Neuron (in vitro differentiated cells): ENCODE measurements around the gene DPP10.

Experiments used
- H2AFZ ChIP-seq: one replicate; pipeline ENCODE4 v1.6.1; 2013; ENCODE audit warnings: low read depth, mild to moderate bottlenecking, inconsistent platforms, low read length, moderate library complexity
- H3K27me3 ChIP-seq: one replicate; pipeline ENCODE4 v1.6.1; 2013; ENCODE audit warnings: low read length; ENCODE audit not compliant: insufficient read depth
- H3K36me3 ChIP-seq: one replicate; pipeline ENCODE4 v1.6.1; 2013; ENCODE audit warnings: low read length; ENCODE audit not compliant: insufficient read depth
- H3K4me1 ChIP-seq: one replicate; pipeline ENCODE4 v1.6.1; 2013; ENCODE audit warnings: low read length; ENCODE audit not compliant: insufficient read depth
- H3K4me3 ChIP-seq: 2 replicates; pipeline ENCODE4 v1.5.1; 2013; ENCODE audit warnings: mild to moderate bottlenecking, low read length, moderate library complexity
- H3K9me3 ChIP-seq: one replicate; pipeline ENCODE4 v1.6.1; 2013; ENCODE audit warnings: low read length

The DPP10 gene

GRCh38 chr2:114526841-114527240 is 84.4 kb downstream of the DPP10 start:
- no peaks in the 10 kb centered on the region for H3K9me3 ChIP-seq
- no peak overlapping the region for H3K4me3 ChIP-seq
- no peak overlapping the region for H2AFZ ChIP-seq
- H3K27me3 ChIP-seq, result peaks cover 2% of the 10 kb centered on the region
- no peaks in the 10 kb centered on the region for H3K36me3 ChIP-seq
- no peaks in the 10 kb centered on the region for H3K4me1 ChIP-seq

- H2AFZ ChIP-seq, result no peak overlapping the region
- no peaks in the 10 kb centered on the region for H3K4me1 ChIP-seq
- H3K4me3 ChIP-seq, result no peak overlapping the region
- peaks cover 2% of the 10 kb centered on the region for H3K27me3 ChIP-seq
- no peaks in the 10 kb centered on the region for H3K9me3 ChIP-seq
- no peaks in the 10 kb centered on the region for H3K36me3 ChIP-seq
Measured at GRCh38 chr2:114527330-114527983, 85.0 kb downstream of the DPP10 start.

GRCh38 chr2:114534116-114535084 is 92.0 kb downstream of the DPP10 start:
- Histone ChIP-seq H2AFZ (no peak overlapping the region), H3K4me1 (peaks cover 7% of the 10 kb centered on the region), H3K27me3 (no peaks in the 10 kb centered on the region), H3K9me3 (no peaks in the 10 kb centered on the region), H3K4me3 (no peak overlapping the region), H3K36me3 (no peaks in the 10 kb centered on the region)

DNA sequence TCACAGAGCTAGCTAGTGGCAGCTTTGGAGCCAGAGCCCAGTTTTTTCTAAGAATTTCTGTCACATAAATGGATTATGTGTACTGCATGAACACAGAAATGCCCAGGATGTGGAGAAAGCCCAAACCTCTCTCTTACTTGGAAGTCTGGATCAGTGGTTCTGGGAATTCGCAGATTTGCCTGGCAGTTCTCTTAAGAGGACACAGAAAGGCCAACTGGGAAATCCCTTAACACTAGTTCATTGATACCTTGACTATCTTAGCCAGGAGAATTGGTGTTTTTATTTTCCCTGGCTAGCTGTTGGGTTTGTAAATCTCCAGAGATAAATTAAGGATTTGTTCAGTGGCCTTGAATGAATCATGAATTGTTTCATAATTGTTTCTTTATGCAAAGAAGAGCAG is 95.3 kb downstream of the DPP10 start:
- H3K9me3 ChIP-seq, result no peaks in the 10 kb centered on the region
- no peak overlapping the region for H2AFZ ChIP-seq
- no peaks in the 10 kb centered on the region for H3K36me3 ChIP-seq
- no peak overlapping the region for H3K4me3 ChIP-seq
- no peaks in the 10 kb centered on the region for H3K27me3 ChIP-seq
- H3K4me1 ChIP-seq, result peaks cover 7% of the 10 kb centered on the region

DNA sequence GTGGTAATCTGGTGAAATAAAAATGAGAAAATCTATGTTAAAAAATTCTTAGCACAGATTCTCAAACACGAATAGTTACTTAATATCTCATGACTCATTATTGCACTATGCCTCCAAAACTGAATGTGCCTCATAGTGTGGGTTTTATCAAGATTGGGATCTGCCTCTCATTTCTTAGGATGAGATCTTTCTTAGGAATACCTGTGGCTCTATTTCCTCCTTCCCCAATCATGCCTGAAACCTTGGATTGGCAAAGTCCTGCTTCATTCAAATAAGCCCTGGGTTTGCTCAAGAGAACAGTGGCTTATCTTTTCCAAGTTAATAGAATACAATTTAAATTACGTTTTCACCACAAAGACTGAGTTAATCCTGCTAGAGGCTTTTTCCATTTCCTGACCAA is 100.3 kb downstream of the DPP10 start:
- no peak overlapping the region for H3K4me3 ChIP-seq
- no peaks in the 10 kb centered on the region for H3K9me3 ChIP-seq
- H3K4me1 ChIP-seq, result peaks cover 7% of the 10 kb centered on the region
- no peaks in the 10 kb centered on the region for H3K36me3 ChIP-seq
- H2AFZ ChIP-seq, result no peak overlapping the region
- H3K27me3 ChIP-seq, result peaks cover 1% of the 10 kb centered on the region

DNA sequence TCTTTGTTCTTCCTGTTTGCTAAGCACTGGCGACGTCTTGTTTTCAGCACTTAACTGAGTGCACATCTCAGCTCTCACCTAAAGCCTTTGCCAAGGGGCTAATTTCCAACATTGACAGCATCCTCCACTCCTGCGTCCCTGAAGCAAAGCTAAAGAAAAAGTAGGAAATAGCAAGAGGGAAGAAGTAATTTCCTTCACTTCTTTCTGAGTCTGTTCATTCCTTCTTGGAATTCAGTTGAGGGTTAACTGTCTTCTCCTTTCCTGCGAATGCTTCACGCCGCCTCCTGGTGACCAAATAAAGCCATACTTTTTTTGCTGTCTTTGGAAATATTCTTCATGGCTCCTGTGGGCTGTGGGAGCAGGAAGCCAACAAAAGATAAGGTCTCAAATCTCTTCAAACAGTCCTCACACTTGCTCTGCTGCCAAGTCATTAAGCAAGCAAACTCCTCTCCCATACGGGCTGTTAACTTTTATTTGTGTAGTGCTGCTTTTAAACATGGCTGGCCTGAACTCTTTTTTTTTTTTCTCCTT is 100.9 kb downstream of the DPP10 start:
- Histone ChIP-seq H3K4me3 (no peak overlapping the region), H3K36me3 (no peaks in the 10 kb centered on the region), H3K4me1 (peaks cover 7% of the 10 kb centered on the region), H3K27me3 (peaks cover 2% of the 10 kb centered on the region), H2AFZ (no peak overlapping the region), H3K9me3 (no peaks in the 10 kb centered on the region)

DNA sequence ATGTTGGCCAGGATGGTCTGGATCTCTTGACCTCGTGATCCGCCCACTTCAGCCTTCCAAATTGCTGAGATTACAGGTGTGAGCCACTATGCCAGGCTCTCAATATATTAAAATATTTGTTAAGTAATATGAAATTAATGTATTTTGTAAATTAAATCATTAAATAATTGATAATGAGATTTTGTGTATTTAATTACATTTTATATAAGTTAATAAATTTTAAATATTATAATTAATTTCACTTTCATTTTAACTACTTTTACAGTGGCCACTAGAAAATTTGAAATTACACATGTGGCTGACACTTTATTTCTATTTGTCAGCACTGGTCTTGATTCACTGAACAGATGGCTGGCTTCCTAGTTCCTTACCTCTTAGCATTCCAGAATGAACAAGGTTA is 102.6 kb downstream of the DPP10 start:
- H3K36me3 ChIP-seq, result no peaks in the 10 kb centered on the region
- no peak overlapping the region for H3K4me3 ChIP-seq
- no peaks in the 10 kb centered on the region for H3K9me3 ChIP-seq
- H3K27me3 ChIP-seq, result peaks cover 2% of the 10 kb centered on the region
- H3K4me1 ChIP-seq, result no peaks in the 10 kb centered on the region
- H2AFZ ChIP-seq, result no peak overlapping the region

DNA sequence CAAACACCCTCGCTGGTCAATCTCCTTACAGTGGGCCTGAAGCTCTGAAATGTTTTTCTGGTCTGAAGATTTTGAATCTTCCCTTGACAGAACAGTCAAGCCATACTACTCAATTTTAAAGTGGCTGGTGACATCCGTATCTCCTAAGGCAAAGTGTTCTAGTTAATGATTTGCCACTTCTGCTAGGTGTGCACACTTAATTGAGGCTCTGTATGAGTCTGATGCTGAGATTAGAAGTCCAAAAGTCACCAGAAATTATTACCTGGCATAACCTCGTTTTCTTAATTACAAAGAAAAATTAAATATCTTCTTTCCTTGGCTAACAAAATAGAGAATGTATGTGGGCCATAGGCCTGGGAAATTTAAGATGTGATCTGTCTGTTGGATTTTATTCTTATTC is 104.1 kb downstream of the DPP10 start:
- no peaks in the 10 kb centered on the region for H3K4me1 ChIP-seq
- H3K4me3 ChIP-seq, result no peak overlapping the region
- no peaks in the 10 kb centered on the region for H3K9me3 ChIP-seq
- no peaks in the 10 kb centered on the region for H3K36me3 ChIP-seq
- H3K27me3 ChIP-seq, result peaks cover 2% of the 10 kb centered on the region
- no peak overlapping the region for H2AFZ ChIP-seq

- Histone ChIP-seq H3K4me1 (no peaks in the 10 kb centered on the region), H3K9me3 (no peaks in the 10 kb centered on the region), H3K27me3 (peaks cover 2% of the 10 kb centered on the region), H2AFZ (no peak overlapping the region), H3K4me3 (no peak overlapping the region), H3K36me3 (no peaks in the 10 kb centered on the region)
Measured at GRCh38 chr2:114548151-114548550, 105.7 kb downstream of the DPP10 start.

GRCh38 chr2:114550364-114550763 is 107.9 kb downstream of the DPP10 start:
- no peak overlapping the region for H3K4me3 ChIP-seq
- H2AFZ ChIP-seq, result no peak overlapping the region
- H3K9me3 ChIP-seq, result no peaks in the 10 kb centered on the region
- H3K36me3 ChIP-seq, result no peaks in the 10 kb centered on the region
- H3K27me3 ChIP-seq, result peaks cover 2% of the 10 kb centered on the region
- H3K4me1 ChIP-seq, result no peaks in the 10 kb centered on the region

GRCh38 chr2:114550895-114551793 is 108.7 kb downstream of the DPP10 start:
- Histone ChIP-seq H3K27me3 (peaks cover 2% of the 10 kb centered on the region), H3K36me3 (no peaks in the 10 kb centered on the region), H3K4me1 (no peaks in the 10 kb centered on the region), H2AFZ (no peak overlapping the region), H3K9me3 (no peaks in the 10 kb centered on the region), H3K4me3 (no peak overlapping the region)

GRCh38 chr2:114553027-114553426 is 110.6 kb downstream of the DPP10 start:
- Histone ChIP-seq H3K36me3 (no peaks in the 10 kb centered on the region), H3K4me3 (no peak overlapping the region), H3K9me3 (no peaks in the 10 kb centered on the region), H3K27me3 (no peaks in the 10 kb centered on the region), H3K4me1 (no peaks in the 10 kb centered on the region), H2AFZ (no peak overlapping the region)
